Prostate gland (tissue), 2 donors: ENCODE data around the gene DRD3.

ENCODE experiments used
- CTCF ChIP-seq, 4 experiments: fragments of 200-600 bp in 2 of 4; fragments of 450-650 bp in 2 of 4; sonication (generic) in 2 of 4; IDR thresholded peaks; 1 replicate in 3 of 4; 2 replicates in 1 of 4; pipeline ENCODE4 v1.5.1; 2016 to 2019; ENCODE audit warnings: antibody characterized with exemption in 4 of 4, mild to moderate bottlenecking in 2 of 4, moderate library complexity in 2 of 4
- POLR2A ChIP-seq: fragments of 450-650 bp; IDR thresholded peaks from one replicate; pipeline ENCODE4 v1.6.1; 2016; ENCODE audit warnings: antibody characterized with exemption, mild to moderate bottlenecking
- POLR2AphosphoS5 ChIP-seq: sonication (generic); formaldehyde crosslinking; IDR thresholded peaks from one replicate; pipeline ENCODE4 v1.6.1; 2017; ENCODE audit warnings: antibody characterized with exemption

- TF ChIP-seq CTCF (IDR thresholded peaks at IDR 0.05) (no peak), POLR2AphosphoS5 (no peak), POLR2A (no peak)
Measured at GRCh38 chr3:114111060-114111770, 67.6 kb downstream of the DRD3 start.
